Measurements from ENCODE around the gene THYN1.
"Not testable (repeated sequence)": the region's sequence is repeated elsewhere in the genome, so short reads cannot be mapped to it uniquely, and the experiment has no call there.

The THYN1 gene

DNA sequence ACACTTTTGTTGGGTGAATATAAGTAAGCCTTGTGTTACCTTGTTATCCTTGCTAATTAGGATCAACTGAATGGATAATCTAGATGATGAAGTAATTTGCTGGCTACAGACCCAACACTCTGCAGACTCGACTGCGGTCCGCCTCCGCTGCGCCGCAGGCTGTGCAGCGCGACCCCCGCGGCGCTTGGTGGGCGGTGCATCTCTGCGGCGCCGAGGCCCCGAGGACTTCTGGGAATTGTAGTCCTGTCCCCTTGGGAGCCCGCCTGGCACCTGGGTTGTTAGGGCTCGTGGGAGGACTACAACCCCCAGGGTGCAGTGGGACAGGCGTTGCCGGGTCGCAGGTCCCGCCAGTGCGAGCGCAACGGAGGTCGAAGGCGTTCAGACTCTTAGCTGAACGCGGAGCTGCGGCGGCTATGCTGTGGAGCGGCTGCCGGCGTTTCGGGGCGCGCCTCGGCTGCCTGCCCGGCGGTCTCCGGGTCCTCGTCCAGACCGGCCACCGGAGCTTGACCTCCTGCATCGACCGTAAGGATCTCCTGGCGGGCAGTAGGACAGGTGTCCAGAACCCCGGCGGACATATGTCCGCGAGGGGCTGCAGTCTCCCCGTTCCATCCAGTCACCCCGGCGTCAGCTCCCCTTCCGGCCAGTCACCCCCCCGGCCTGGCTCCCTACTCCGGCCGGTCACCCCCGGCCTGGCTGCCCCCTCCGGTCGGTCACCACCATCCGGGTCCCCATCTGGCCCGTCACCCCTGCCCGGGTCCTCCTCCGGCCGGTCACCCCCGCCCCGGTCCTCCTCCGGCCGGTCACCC, at the start of gene THYN1, which contains the start of gene ACAD8:
TSS of gene THYN1 (minus strand) at position 165 of the 806 bp plus-strand sequence. CDS start 470 bp downstream, outside the sequence.
TSS of gene ACAD8 (plus strand) at position 381 of the 806 bp plus-strand sequence. CDS start at position 414, 33 bp downstream.
- peak; percentile 96 for DNase-seq

DNA sequence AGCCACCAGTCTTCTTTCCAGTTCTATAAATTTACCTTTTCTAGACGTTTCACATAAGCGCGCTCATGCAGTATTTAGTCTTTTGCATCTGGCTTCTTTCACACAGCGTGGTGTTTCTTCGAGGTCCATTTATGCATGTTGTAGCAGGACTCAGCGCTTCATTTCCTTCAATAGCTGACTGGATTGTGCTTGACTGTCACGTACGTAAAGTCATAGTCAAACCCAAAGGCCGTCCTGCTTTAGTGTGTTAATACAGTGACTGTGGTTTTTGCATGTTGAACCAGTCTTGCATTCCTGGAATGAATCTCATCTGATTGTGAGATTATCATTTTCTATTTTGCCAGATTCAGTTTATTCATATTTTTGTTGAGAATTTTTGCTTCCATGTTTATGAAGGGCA, 41.5 kb upstream of the THYN1 start:
- no peak for DNase-seq

DNA sequence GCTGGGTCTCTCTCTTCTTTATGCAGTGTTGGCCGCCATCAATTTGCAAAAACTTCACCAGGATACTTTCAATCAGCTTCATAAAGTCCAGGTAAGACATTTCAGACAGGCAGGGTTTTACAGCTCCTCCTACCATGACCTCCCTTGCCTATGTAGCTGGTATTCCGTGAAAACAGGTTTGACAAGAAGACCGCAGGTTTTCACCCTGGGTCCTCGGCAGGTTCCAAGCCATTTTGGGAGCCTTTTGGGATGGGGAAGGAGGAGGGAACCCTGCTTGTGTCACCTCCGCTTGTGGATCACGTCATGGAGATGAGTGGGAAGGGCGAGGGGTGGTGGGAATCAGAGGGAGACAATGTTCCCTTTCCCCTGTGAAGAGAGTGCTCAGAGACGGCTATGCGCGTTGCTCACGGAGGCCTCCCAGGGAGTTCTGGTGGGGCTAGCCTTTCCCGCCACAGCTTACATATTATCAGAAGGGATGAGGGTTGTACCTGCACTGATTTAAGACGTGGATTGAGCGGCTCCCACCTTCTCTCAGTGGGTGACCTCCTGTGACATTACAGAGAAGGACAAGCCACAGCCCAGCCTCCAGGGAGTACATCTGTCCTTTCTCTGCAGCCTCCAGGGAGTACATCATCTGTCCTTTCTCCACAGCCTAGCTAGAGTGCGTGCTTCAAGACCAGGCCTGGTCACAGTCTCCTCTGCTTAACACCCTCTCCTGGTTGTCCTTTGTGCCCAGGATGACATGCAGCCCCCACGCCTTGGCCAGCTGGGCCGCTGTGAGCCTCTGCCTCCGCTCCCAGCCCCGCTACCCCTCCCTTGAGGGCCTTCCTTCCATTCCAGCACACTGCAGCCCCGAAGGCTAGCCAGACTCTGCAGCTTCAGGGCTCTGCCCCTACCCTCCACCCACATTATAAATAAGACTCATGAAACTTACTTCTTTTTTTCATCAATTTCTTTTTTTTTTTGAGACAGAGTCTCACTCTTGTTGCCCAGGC, 40.3 kb upstream of the THYN1 start:
- DNase-seq, result no peak

DNA sequence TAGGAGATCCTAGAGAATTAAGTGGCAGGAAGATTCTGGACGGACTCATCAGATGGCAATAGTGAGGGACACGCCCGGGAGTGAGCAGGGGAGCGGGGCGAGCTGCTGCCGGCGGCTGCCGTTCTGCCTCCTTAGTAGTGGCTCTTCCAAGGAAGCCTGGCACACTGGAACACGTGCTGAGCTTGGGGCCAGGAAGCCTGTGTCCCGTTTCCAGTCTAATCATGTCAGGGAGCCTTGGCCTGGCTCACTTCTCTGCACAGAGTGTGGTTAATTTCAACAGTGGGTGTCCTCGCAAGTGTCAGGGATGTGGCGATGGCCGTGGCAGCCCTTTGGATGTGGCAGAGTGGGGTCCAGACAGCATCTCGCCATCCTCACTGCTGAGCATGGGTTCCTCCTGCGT, 39.5 kb upstream of the THYN1 start:
- no peak for DNase-seq

DNA sequence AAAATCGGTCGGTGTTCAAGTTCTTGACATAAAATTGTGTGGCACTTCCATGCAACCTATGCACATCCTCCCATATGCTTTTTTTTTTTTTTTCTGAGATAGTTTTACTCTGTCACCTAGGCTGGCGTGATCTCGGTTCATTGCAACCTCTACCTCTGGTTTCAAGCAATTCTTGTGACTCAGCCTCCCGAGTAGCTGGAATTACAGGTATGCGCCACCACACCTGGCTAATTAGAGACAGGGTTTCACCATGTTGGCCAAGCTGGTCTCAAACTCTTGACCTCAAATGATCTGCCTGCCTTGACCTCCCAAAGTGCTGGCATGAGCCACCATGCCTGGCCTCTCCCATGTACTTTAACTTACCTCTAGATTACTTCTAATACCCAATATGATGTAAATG, 38.0 kb upstream of the THYN1 start:
- no peak for DNase-seq

DNA sequence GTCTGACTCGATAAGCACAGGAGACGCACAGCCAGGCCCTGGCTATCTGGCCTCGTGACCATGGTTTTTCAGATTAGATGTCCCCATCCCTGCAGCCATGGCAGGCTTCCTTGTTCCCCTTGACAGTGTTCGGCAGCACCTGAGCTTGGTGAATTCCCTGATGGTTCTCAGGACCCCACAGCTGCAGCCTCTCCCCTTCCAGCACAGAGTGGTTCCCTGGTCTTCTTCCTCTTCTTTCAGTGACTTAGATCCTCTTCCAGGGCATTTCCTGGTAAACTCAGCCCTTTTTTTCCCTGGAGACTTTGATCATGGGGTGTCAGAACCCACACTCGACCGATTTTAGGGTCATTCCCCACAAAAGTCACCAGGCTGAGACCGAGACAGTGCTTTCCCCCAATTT, 37.5 kb upstream of the THYN1 start:
- DNase-seq, result no peak

DNA sequence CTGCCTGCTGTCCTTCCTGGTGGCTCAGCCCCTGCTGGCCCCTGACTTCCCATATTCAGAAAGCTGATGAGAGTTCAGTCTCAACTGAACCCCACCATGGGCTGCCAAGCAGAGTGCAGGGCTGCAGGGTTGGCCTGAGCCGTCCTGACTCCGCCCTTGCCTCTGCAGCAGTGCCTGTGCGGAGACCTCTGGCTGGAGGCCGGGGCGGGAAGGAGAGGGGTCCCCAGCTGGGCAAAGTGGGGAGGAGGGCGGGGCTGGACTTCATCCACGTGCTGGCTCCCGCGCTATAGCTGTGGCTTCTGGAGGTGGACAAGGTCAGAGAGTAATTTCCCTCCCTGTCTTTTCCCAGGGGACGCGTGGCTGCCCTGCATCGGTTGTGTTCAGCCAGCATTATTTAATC, 36.6 kb upstream of the THYN1 start:
- DNase-seq, result no peak

DNA sequence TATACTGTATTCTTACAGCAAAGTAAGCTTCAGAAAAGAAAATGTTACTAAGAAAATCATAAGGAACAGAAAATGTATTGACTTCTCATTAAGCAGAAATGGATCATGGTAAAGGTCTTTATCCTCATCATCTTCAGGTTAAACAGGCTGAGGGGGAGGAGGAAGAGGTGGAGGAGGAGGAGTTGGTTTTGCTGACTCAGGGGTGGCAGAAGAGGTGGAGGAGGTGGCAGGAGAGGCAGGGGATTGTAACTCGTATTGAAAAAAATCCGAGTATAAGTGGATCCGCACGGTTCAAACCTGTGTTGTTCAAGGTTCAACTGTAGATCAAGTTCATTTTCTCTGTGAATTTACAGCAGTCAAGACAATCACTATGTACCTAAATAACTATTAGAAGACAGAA, 36.0 kb upstream of the THYN1 start:
- no peak for DNase-seq

DNA sequence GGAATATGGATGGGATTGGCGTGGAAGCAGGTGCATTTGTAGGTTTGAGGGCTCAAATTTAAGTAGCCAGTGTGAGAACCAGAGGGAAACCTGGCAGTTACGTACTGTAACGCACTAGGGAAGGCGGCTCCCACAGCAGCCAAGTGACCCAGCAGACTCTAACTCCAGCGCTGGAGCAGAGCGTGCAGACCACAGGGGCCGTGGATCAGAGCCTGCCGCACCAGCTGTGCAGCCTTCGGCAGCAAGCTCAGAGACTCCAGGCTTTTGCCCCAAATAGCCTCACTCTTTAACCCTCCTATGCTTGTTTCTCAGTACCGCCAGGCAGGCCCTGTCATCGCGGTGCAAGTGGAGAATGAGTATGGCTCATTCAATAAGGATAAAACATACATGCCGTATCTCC, 35.3 kb upstream of the THYN1 start:
- no peak for DNase-seq

DNA sequence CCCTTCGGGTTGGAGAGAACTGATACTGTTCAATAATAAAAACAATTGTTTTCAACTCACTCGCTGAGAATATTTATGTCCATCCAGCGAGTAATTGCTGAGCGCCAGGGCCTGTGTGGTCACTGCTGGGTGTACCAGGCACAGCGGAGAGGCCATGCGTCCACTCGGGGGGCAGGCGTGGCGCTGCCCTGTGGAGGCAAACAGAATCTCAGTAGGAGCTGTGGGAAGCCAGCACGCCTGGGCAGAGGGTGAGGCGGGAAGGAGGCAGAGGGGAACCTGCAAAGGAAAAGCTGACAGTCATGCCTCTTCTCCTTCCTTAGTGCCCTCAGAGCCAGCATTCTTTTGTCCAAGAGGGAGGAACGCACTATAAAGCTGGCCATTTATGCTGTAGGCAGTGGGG, 34.4 kb upstream of the THYN1 start:
- no peak for DNase-seq

DNA sequence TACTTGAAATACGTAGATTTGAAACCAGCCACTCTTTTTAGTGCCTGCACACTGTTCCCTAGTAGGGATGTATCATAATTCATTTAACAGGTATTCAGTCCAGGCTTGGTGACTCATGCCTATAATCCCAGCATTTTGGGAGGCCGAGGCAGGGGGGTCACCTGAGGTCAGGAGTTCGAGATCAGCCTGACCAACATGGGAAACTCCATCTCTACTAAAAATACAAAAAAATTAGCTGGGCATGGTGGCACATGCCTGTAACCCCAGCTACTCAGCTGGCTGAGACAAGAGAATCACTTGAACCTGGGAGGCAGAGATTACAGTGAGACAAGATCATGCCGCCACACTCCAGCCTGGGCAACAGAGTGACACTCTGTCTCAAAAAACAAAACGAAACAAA, 31.2 kb upstream of the THYN1 start:
- DNase-seq, result not testable (repeated sequence)

DNA sequence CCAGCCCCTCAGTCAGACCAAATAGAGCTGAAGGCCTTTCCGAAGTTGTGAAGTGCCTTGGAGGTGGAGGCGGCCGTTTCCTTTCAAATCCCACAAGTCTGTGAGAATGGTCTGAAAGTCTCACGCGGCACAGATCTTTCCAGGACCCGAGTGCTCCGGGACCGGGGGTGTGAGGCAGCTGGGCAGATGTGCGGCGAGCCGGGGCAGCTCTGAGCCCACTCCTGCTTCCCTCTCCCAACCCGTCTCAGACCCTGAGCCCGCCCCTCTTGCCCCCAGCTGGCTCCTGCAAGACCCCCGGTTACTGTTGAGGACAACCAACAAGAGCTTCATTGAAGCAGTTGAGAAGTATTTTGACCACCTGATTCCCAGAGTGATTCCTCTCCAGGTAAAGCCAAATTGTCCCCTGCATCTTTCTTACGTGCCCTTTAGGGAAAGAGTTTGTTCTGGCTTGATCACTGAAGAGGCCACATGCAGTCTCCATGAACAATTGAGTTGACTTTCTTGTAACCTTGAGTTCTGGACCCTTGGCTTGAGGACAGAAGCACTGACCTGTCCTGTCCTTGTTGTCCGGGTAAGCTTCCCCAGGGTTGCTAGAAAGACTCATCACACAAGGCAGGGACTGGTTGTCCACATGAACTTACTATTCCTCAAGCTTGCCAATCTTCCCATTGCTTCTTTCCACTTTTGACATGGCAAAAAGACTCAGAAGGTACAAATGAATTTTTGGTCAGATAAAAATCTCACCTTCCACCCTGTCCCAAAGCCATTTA, 30.5 kb upstream of the THYN1 start:
- no peak for DNase-seq

DNA sequence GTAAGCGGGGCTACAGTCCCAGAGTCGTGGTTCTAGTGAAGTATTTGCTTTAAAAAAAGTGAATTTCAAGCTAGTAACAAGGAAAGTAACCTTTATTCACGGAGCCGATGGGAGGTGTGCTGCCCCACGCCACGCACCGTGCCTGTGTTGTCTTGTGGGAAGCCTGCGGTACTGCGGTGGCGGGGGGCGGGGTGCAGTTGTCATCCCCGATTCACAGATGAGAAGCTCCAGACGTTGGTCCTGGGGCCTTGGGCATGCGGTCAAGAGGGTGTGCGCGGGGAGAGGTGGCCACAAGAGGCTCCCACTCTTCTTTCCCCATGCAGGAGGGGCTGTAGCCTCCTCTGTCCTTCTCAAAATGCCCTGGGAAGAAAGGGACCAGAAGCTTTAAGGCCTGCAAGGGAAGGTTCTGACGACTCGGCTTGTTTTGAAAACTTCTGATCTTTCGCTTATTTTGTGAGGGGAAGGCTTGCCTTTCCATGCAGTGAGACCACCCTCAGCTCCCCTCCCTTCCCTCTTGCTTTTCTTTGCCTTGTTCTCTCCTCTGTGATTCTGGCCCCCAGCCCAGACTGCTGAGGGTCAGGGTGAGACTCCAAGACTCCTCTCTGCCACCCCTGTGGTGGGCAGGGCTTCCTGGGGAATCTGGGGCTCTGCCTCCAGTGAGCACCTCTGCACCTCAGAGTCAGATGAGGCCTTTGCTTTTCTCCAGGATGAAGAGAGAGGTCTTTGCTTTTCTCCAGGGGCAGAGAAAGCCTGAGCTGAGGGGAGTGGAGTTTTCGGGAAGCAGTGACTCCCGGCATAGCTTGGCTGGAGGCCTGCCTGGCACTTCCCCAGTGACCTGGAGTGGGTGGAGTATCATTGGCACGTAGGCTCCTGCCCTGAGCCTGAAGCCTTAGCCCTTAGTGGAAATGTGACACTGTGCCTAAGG, 29.2 kb upstream of the THYN1 start:
- no peak for DNase-seq

DNA sequence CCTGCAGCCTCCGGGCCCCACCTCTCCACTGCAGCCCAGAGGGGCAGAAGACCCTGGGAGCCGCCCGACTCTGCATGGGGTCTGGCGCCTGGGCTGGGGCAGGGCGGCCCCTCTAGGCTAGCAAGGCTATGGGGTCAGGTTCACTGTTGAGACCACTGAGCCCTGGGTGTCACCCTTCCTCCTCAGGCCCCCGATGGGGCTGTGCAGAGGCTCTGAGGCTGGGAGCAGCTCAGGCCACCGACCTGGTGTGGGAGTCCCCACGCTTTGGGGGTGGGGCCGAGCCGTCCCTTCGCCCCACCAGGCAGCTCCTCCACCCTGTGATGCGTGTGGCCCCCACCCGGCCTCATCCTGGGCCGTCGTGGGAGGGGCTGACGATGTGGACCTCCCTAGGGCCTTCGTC, 28.5 kb upstream of the THYN1 start:
- not testable (repeated sequence) for DNase-seq

DNA sequence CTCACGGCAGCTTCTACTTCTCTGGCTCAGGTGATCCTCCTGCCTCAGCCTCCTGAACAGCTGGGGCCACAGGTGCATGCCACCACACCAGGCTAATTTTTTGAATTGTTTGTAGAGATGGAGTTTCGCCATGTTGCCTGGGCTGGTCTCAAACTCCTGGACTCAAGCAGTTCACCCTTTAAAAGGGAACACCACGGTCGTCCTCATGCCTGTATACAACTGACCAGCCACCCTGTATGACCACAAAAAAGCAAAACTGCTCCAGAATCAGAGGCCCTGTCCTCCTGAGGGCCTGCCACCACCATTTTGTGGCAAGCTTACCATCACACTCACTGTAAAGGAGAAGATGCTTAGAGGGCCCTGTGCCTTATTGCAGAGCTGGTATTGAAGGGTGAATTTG, 25.2 kb upstream of the THYN1 start:
- no peak for DNase-seq

DNA sequence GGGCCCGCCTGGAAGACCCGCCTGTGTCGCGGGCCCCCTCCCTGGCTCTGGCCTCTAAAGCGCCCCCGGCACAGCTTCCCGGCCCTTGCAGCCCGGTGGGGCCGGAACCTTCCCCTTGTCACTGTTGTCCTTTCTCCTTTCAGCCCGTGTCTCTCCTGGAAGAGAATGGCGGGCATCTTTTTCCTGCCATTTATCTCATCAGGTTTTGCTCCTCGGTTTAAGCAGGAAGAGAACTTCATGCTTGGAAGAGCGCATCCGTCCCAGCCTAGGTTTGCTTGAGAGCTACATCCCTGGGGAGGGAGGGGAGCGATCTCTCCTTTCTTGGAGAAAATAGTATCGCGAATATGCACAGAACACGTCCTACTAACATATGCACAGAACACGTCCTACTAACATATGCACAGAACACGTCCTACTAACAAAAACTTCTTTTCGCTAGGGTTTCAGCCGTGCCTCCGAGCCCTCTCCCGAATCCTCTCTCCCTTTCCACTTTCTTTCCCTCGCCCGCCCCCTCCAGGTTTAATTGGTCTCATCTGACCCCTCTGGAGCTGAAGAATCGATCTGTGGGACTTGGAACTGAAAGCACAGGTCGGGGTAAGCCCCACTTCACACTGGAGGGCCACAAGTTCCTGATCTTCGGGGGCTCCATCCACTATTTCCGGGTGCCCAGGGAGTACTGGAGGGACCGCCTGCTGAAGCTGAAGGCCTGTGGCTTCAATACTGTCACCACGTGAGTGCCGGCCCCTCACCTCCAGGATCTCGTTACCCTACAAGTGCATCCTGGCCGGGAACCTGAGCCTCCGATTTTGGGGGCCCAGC, 24.2 kb upstream of the THYN1 start:
- no peak for DNase-seq

DNA sequence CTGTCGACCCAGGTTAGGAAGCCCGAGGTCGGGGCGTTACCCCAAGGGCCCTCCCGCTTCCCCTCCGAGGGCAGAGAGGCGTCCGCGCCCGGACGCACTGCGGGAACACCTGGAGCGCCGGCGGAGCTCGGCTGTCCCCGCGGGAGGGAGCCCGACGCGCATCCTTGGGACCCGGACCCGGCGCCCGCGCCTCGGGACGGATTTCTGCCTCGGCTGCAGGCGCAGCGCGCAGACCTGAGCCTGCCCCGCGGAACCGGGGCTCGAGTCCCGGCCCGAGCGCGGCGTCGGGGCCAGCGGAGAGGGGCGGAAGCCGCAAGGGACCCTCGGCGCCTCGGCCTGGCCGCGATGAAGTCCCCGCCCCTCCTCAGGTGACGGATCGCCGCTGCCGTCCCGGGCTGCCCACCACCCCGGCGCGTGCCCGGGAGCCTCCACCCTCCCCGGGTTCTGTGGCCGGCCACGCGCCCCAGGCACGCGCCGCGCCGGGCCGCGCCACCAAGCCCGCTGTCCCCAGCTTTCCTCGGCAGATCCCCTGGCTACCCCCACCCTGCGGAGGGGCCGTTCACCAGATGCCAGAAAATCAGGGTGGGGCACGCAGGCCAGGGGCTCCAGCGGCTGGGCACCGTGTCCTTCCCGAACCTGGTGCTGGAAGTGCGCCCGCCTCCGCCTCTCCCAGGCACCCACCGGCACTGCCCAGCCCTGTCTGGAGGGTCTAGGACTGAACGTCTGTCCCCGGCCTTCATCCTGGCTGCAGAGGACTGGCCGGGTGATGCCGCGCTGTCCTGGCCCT, 23.4 kb upstream of the THYN1 start:
- DNase-seq, result no peak

DNA sequence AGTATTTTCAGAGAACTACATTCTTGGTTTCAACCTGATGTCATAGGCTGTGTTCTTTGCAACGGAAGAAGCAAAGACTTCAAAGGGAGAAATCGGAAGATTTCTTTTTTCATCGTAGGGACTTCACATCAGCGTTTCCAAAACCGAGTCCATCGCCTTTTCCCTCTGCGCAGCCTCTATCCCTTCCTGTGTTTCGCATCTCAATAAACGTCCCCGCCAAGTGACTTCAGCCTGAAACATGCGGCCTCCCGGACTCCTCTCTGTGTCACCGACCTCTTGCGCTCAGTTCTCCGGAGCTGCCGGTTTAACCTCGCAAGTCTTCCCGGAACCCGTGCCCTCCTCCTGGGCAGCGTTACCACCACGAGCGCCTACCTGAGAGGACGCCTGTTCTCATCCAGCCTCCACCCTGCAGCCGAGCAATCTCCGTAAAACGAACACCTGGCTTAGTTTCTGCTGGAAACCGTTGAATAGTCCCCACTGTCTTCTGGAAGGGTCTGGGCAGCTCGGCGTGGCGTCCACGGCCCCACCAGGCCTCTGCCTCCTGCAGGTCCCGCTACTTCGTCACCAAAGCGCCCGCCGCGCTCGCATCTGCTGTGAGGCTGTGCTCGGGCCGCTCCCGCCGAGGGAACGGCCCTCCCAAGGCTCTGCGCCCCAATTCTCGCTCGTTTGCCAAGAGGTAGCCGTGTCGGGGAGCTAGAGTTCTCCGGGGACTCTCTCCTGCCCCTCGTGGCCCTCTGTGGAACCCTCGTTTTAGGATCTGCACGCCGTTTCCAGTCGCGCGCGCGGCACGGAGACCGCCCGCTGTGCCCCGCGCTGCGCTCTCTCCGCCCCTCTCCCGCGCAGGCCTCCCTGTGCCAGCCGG, 22.6 kb upstream of the THYN1 start, which contains the start of gene GLB1L3:
TSS of gene GLB1L3 (plus strand) at position 846 of the 862 bp plus-strand sequence. CDS start 362 bp downstream, outside the sequence.
- peak; percentile 81 for DNase-seq

DNA sequence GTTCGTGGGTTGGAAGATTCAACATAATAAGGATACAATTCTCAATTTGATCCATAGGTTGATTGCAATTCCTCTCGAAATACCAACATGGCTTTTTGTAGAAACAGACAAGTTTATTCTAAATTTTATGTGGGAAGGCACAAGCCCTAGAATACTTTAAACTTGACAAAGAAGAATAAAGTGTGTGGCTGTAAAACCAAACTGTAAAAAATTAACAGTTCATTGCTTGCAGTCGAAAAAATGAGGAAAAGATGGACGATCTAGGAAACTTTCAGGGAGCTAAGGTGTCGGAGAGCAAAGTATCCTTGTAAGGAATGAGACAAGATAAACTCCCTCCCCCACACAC, 22.0 kb upstream of the THYN1 start:
- DNase-seq, result no peak
